ENCODE results near the gene PMEL. TPM values are rescaled to one million over a fixed set of nuclear protein-coding genes. Genes with fewer than 3 reads are reported as not detected.
"Not testable (repeated sequence)": the region's sequence is repeated elsewhere in the genome, so short reads cannot be mapped to it uniquely, and the experiment has no call there.

PMEL gene
- total RNA-seq, 1 donor from 2014 or later, result not detected

DNA sequence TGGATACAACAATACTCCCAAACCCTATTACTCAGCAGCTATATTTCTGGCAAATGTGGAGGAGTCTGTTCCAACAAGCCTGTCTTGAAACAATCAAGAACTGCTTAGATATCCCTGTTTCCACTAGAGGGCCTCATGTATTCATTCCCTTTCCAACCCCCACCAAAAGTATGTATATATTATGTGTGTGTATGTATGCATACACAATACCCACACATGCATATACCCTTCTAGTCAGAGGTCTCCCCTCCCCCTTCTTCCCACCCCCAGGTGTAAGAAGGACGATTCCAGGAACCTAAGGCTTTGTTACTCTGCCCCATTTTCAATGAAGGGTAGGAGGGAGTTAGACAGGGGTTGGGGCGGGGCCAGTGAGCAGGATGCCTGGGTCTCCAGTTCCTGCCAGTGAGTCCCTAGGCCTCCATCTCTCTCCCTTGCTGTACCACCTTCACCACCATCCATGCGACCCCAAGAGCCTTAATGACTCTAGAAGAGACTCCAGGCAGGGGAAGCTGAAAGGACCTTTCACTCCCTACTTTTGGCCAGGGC is 35.0 kb downstream of the PMEL start, which contains the start of gene DGKA:
DGKA (plus strand) TSS at position 392 of the 546 bp plus-strand sequence. CDS start 5,342 bp downstream, outside the sequence.
- DNase-seq (ENCODE audit: missing footprints) (no peak), ATAC-seq (no peak)
- intact Hi-C loops (cut with DNase I), result no loop called here

DNA sequence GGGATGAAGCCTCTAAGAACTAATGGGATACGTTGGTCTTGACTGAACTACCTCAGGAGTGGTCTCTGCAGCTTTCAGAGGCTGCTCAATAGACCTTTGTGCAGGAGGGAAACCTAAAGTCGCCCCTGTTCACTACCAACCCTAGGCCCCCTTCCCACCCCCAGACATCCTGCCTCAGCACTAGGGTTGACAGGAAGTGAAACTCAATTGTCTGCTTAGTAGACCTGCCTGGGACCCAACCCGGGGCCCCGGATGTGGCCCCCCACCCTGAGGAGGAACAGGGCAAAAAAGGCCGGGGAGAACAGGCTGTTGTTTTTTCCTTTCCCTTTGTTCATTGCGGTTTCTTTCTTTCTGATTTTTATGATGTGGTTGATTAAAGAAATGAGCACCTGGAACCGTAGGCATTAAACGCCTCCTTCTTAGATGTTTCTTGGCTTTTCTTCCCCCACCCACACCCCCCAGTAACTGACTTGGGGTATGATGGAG is 36.5 kb downstream of the PMEL start:
- intact Hi-C loops (cut with DNase I), result no loop called here
- ATAC-seq, result no peak
- DNase-seq (ENCODE audit: missing footprints), result no peak

DNA sequence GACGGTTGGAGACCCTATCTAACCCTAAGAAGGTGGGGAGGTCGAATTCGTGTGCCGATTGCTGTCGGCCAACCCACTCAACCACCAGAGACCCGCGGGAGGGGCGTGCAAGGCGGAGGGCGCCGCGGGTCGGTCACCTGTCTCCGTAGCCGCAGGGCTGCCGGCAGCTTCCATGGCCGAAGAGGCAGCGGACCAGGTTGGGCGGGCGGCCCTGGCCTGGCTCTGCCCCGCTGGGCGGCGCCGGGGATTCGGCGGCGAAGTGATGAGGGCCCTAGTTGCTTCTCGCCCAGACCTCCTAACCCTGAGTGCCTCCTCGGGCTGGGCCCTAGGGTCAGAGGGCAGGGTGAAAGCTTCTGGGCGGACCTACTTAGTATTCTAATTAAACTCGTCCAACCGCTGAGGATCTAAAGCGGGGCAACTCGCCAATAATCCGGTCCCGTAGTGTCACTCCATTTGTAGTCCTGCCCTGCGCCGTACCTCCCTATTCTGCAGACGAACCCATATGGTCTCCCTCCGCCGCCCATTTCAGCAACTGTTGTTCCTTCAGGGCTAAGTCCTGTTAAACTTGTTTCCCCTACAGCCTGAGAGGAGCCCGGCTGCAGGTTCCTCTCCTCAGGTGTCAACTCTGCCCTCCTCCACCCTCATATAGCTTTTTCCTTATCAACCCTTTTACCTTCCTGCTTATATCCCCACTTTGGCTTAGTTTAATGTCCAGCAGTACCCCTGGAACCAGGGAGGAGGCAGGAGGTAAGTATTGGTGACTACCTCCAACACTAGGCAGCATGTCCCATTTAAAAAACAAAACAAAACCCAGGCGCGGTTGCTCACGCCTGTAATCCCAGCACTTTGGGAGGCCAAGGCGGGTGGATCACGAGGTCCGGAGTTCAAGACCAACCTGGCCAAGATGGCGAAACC is 38.0 kb downstream of the PMEL start, which contains the start of gene PYM1:
PYM1 (minus strand) TSS at position 307 of the 915 bp plus-strand sequence; CDS start at position 174, 133 bp downstream.
- intact Hi-C loops (cut with DNase I), result loop anchor here (2.0 kb wide), 3 partner anchors 45 to 99 kb away; partner anchors contain the start of gene DNAJC14
- DNase-seq (ENCODE audit: missing footprints), result peak; percentile 90
- ATAC-seq, result peak; percentile 73

- intact Hi-C loops (cut with DNase I), result loop anchor here (2.0 kb wide), 3 partner anchors 46 to 98 kb away; partner anchors contain the start of gene DNAJC14
- ATAC-seq (peak; percentile 88), DNase-seq (ENCODE audit: missing footprints) (peak; percentile 92)
These were observed 38.9 kb downstream of the PMEL start for GRCh38 chr12:55926738-55927587.

- intact Hi-C loops (cut with DNase I), result loop anchor here (2.0 kb wide), 3 partner anchors 47 to 97 kb away; partner anchors contain the start of gene DNAJC14
These were observed 39.7 kb downstream of the PMEL start for GRCh38 chr12:55925870-55926737.

GRCh38 chr12:55925371-55925770 is 40.5 kb downstream of the PMEL start:
- DNase-seq (ENCODE audit: missing footprints), result no peak
- ATAC-seq, result no peak
- intact Hi-C loops (cut with DNase I), result no loop called here

More at GRCh38 chr12:55925870-55926737, 39.7 kb downstream of the PMEL start:
- DNase-seq (ENCODE audit: missing footprints), result no peak
- ATAC-seq, result no peak

DNA sequence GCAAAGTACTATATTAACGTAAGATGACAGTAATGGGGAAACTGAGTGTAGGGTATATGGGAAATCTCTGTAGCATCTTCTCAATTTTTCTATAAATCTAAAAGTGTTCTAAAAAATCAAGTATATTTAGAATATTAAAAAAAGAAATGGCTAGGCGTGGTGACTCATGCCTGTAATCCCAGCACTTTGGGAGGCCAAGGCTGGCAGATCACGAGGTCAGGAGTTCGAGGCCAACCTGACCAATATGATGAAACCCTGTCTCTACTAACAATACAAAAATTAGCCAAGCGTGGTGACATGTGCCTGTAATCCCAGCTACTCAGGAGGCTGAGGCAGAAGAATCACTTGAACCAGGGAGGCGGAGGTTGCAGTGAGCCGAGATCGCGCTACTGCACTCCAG is 42.2 kb downstream of the PMEL start:
- ATAC-seq; intact Hi-C loops (cut with DNase I); DNase-seq (ENCODE audit: missing footprints): not testable (repeated sequence)

GRCh38 chr12:55922126-55922525 is 43.7 kb downstream of the PMEL start:
- intact Hi-C loops (cut with DNase I), result no loop called here

DNA sequence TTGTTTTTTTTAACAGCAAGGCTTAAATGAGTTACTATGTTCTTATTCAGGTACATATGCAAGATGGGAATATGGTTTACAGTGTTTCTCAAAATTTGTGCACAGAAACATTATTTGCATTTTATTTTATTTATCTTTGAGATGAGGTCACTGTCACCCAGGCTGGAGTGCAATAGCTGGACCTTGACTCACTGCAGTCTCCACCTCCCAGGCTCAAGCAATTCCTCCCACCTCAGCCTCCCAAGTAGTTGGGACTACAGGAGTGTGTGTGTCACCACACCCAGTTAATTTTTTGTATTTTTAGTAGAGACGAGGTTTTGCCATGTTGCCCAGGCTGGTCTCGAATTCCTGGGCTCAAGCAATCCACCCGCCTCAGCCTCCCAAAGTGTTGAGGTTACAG is 46.8 kb downstream of the PMEL start:
- intact Hi-C loops (cut with DNase I); DNase-seq (ENCODE audit: missing footprints); ATAC-seq: not testable (repeated sequence)

More at GRCh38 chr12:55922126-55922525, 43.7 kb downstream of the PMEL start:
- no peak for DNase-seq (ENCODE audit: missing footprints)
- ATAC-seq, result no peak

DNA sequence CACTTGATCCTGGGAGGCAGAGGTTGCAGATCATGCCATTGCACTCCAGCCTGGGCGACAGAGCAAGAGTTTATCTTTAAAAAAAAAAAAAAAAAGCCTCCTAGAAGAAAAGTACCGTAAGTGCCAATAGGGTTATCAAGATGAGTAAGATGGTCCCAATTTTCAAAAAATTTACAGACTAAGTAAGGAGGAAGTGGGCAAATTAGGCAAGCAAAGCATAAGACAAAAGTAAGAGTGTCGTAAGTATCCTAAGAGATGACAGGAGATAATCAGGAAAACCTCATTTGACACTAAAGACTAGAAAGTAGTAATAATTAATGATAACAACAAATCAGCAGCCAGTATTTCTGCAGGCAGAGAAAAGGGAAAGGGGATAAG is 50.4 kb downstream of the PMEL start:
- intact Hi-C loops (cut with DNase I), result no loop called here
- no peak for DNase-seq (ENCODE audit: missing footprints)
- ATAC-seq, result no peak

- intact Hi-C loops (cut with DNase I), result no loop called here
- no peak for ATAC-seq
- DNase-seq (ENCODE audit: missing footprints), result no peak
These were observed 52.9 kb downstream of the PMEL start for GRCh38 chr12:55912908-55913307.

- ATAC-seq (no peak), DNase-seq (ENCODE audit: missing footprints) (no peak)
- intact Hi-C loops (cut with DNase I), result no loop called here
These were observed 56.3 kb downstream of the PMEL start for GRCh38 chr12:55909513-55909884.

DNA sequence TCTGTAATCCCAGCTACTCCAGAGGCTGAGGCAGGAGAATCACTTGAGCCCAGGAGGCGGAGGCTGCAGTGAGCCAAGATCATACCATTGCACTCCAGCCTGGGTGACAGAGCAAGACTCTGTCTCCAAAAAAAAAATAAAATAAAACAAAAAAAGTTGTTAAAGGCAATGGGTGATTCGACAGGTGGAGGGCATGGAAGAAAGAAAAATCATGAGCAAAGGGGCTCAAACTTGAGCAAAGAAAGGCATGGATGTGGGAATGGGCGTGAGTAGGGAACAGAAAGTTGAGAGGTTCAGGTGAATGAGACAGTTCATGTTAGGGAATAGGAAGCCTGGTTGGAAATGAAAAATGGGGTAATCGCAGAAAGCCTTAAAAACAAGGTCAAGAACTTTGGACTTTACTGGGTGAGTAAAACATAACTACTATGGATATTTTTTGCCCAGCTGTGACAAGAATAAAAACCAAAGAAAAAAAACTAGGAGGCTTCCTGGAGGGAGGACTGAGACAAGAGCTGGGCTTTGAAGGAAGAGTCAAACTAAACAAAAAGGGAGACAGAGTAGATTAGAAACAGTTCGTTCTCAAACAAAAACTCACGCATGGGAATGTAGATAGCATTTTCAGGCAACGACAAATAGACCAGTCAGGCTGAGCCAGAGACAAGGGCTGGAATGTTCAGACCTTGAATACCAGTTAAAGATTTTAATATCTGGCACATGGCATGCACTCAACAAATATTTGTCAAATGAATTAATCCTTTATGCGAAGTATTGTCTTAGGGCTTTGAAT is 56.9 kb downstream of the PMEL start:
- peak; percentile 28 for ATAC-seq
- intact Hi-C loops (cut with DNase I), result no loop called here

GRCh38 chr12:55906056-55906455 is 59.8 kb downstream of the PMEL start:
- intact Hi-C loops (cut with DNase I), result no loop called here

More for the DNA sequence above, 56.9 kb downstream of the PMEL start:
- no peak for DNase-seq (ENCODE audit: missing footprints)

More at GRCh38 chr12:55906056-55906455, 59.8 kb downstream of the PMEL start:
- ATAC-seq (no peak), DNase-seq (ENCODE audit: missing footprints) (no peak)
